ENCODE data around the gene NR1D2. TPM values are rescaled to one million over a fixed set of nuclear protein-coding genes. Genes with fewer than 3 reads are reported as not detected.

The NR1D2 gene
- total and polyA plus RNA-seq, 8 donors: 5.5 to 105 (median 19.8) TPM

DNA sequence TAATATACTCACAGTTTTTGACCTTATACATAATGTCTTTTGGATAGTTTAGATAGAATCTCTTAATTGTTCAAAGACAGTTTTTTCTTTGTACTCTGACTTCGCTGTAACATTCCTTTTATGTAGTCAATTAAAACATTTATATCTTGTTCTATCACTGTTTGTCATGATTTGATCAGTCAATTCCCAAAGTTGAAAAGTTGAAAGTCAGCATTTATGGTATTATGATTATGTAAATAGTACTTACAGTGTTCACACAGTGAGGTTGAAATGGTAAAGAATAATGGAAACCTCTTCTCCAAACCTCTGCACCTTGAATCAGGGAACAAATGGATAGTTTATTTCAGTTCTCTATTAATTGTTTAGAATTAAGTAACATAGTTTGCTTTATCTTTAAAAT is 26.6 kb downstream of the NR1D2 start:
- DNase-seq: no peak
- Histone ChIP-seq H3K36me3 (peaks cover 5 to 84% (median 78%) of the 10 kb centered on the region in 4 donors), H3K27me3 (no peaks in the 10 kb centered on the region), H3K4me1 (peaks cover 0 to 9% (median under 1%) of the 10 kb centered on the region in 4 donors), H3K9me3 (peaks cover 0 to 4% (median 0%) of the 10 kb centered on the region in 4 donors), H3K4me3 (no peak overlapping the region), H3K27ac (no peak overlapping the region)
- intact Hi-C loops (cut with DNase I; ENCODE audit: low total_unique reads): no loop called here
- TF ChIP-seq POLR2AphosphoS5 (IDR thresholded peaks at IDR 0.05) (no peak), CTCF (IDR thresholded peaks at IDR 0.05) (no peak), POLR2A (IDR thresholded peaks at IDR 0.05) (no peak), EP300 (IDR thresholded peaks at IDR 0.05) (no peak)
- WGBS, 5 donors: 72 to 97% (median 85%) methylated on average over 1 of the region's 1 CpG

GRCh38 chr3:23976555-23976954 is 31.5 kb downstream of the NR1D2 start:
- intact Hi-C loops (cut with DNase I; ENCODE audit: low total_unique reads): no loop called here
- no peak overlapping the region for H3K4me3 ChIP-seq
- no peaks in the 10 kb centered on the region for H3K27me3 ChIP-seq
- DNase-seq: no peak
- no peak overlapping the region for H3K27ac ChIP-seq
- H3K36me3 ChIP-seq: peaks cover 9 to 68% (median 60%) of the 10 kb centered on the region in 4 donors
- TF ChIP-seq POLR2A (IDR thresholded peaks at IDR 0.05): no peak
- no peak for TF ChIP-seq EP300 (IDR thresholded peaks at IDR 0.05)
- no peak for TF ChIP-seq POLR2AphosphoS5 (IDR thresholded peaks at IDR 0.05)
- TF ChIP-seq CTCF (IDR thresholded peaks at IDR 0.05): no peak
- peaks cover 0 to 4% (median 0%) of the 10 kb centered on the region in 4 donors for H3K9me3 ChIP-seq
- H3K4me1 ChIP-seq: peaks cover 0 to 27% (median 11%) of the 10 kb centered on the region in 4 donors
- WGBS, 5 donors: 74 to 95% (median 85%) methylated on average over 4 of the region's 4 CpGs

DNA sequence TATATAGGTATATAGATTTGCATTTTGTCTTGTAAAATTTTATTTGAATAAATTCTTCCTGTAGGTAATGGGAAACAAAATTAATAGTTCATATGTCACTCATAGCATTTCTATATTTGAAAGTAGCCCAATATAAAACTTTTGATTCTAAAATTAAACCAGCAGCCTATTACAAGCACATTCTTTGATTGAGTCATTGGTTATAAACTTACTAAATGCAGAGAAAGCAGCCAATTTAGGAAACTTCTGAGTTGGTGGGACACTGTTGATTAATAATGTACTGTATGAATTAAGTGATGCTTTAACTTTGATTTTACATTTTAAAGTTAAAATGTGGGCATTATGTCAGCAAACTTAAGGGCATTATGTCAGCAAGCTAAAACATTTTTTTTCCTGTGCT is 34.5 kb downstream of the NR1D2 start:
- DNase-seq: no peak
- Histone ChIP-seq H3K36me3 (peaks cover 9 to 44% (median 40%) of the 10 kb centered on the region in 4 donors), H3K4me1 (peaks cover 0 to 30% (median 12%) of the 10 kb centered on the region in 4 donors), H3K4me3 (no peak overlapping the region), H3K9me3 (peaks cover 0 to 4% (median 0%) of the 10 kb centered on the region in 4 donors), H3K27me3 (no peaks in the 10 kb centered on the region), H3K27ac (no peak overlapping the region)
- TF ChIP-seq POLR2AphosphoS5 (IDR thresholded peaks at IDR 0.05) (no peak), EP300 (IDR thresholded peaks at IDR 0.05) (no peak), POLR2A (IDR thresholded peaks at IDR 0.05) (no peak), CTCF (IDR thresholded peaks at IDR 0.05) (no peak)
- intact Hi-C loops (cut with DNase I; ENCODE audit: low total_unique reads): no loop called here

GRCh38 chr3:23981136-23981535 is 36.0 kb downstream of the NR1D2 start:
- DNase-seq: no peak
- WGBS, 5 donors: 80 to 93% (median 89%) methylated on average over 1 to 7 of the region's 7 CpGs
- TF ChIP-seq POLR2A (IDR thresholded peaks at IDR 0.05) (no peak), POLR2AphosphoS5 (IDR thresholded peaks at IDR 0.05) (no peak), CTCF (IDR thresholded peaks at IDR 0.05) (no peak), EP300 (IDR thresholded peaks at IDR 0.05) (no peak)
- Histone ChIP-seq H3K4me1 (peaks cover 0 to 30% (median 12%) of the 10 kb centered on the region in 4 donors), H3K4me3 (no peak overlapping the region), H3K27ac (no peak overlapping the region), H3K27me3 (no peaks in the 10 kb centered on the region), H3K36me3 (peaks cover 9 to 30% (median 26%) of the 10 kb centered on the region in 4 donors), H3K9me3 (peaks cover 0 to 4% (median 0%) of the 10 kb centered on the region in 4 donors)
- intact Hi-C loops (cut with DNase I; ENCODE audit: low total_unique reads): no loop called here

Data from stomach (tissue), 9 donors.